HepG2 (cell line): ENCODE data around the gene MRPL20. TPM values are rescaled to one million over a fixed set of nuclear protein-coding genes. Genes with fewer than 3 reads are reported as not detected.
A peak's percentile ranks its signal among the peaks of the same experiment; 100 is the strongest.

Experiments used
- HNF4G ChIP-seq, 2 experiments: sonication (generic) in 1 of 2; formaldehyde crosslinking in 1 of 2; IDR thresholded peaks; 2 replicates each; pipeline versions ENCODE4 v1.4.0 to v1.6.1; 2011 to 2020; ENCODE audit warnings: borderline replicate concordance in 2 of 2, low read depth in 2 of 2, mild to moderate bottlenecking in 2 of 2, low read length in 1 of 2, missing genetic modification reagents in 1 of 2, moderate library complexity in 1 of 2
- IRF1 ChIP-seq: sonication (generic); formaldehyde crosslinking; IDR thresholded peaks from 2 replicates; pipeline ENCODE4 v1.4.0; 2020; ENCODE audit warnings: low read depth, mild to moderate bottlenecking, missing genetic modification reagents
- JARID2 ChIP-seq: sonication (generic); formaldehyde crosslinking; IDR thresholded peaks from 2 replicates; pipeline ENCODE4 v1.8.1; 2023; ENCODE audit warnings: missing genetic modification reagents, inconsistent platforms; ENCODE audit not compliant: insufficient replicate concordance
- KAT8 ChIP-seq: IDR thresholded peaks from 2 replicates; pipeline ENCODE4 v1.6.1; 2016; ENCODE audit warnings: missing genetic modification reagents, missing compliant biosample characterization
- KLF9 ChIP-seq: IDR thresholded peaks from 2 replicates; pipeline ENCODE4 v1.6.1; 2016; ENCODE audit warnings: low read depth
- MAZ ChIP-seq, 2 experiments: sonication (generic) in 1 of 2; formaldehyde crosslinking in 1 of 2; IDR thresholded peaks; 2 replicates each; pipeline versions ENCODE4 v1.5.0 to v1.6.1; 2012 to 2020; ENCODE audit warnings: low read depth in 2 of 2, mild to moderate bottlenecking in 2 of 2, borderline replicate concordance in 1 of 2, improper control_type of control experiment in 1 of 2, low read length in 1 of 2, missing genetic modification reagents in 1 of 2, moderate library complexity in 1 of 2
- MEF2D ChIP-seq: sonication (generic); formaldehyde crosslinking; IDR thresholded peaks from 2 replicates; pipeline ENCODE4 v1.5.1; 2020; ENCODE audit warnings: mild to moderate bottlenecking, missing genetic modification reagents
- MTF1 ChIP-seq: sonication (generic); formaldehyde crosslinking; IDR thresholded peaks from 2 replicates; pipeline ENCODE4 v1.5.0; 2020; ENCODE audit warnings: missing genetic modification reagents
- SOX6 ChIP-seq, 2 experiments: fragments of 450-650 bp in 1 of 2; sonication (generic) in 1 of 2; formaldehyde crosslinking in 1 of 2; IDR thresholded peaks; 2 replicates each; pipeline versions ENCODE4 v1.4.0 to v1.6.1; 2017 to 2020; ENCODE audit warnings: antibody characterized with exemption in 1 of 2, mild to moderate bottlenecking in 1 of 2, missing genetic modification reagents in 1 of 2
- SRSF9 ChIP-seq: fragments of 200-400 bp; formaldehyde crosslinking; IDR thresholded peaks from 2 replicates; pipeline ENCODE4 v1.6.1; 2018; ENCODE audit warnings: borderline replicate concordance, mild to moderate bottlenecking, low read depth, low read length; ENCODE audit not compliant: insufficient read depth, poor library complexity, severe bottlenecking
- ZNF138 ChIP-seq: sonication (generic); formaldehyde crosslinking; IDR thresholded peaks from 2 replicates; pipeline ENCODE4 v1.5.0; 2020; ENCODE audit warnings: mild to moderate bottlenecking, low read depth, missing genetic modification reagents
- ZNF326 ChIP-seq: sonication (generic); formaldehyde crosslinking; IDR thresholded peaks from 2 replicates; pipeline ENCODE4 v1.4.0; 2020; ENCODE audit warnings: missing genetic modification reagents, borderline replicate concordance
- ZNF33B ChIP-seq: sonication (generic); formaldehyde crosslinking; IDR thresholded peaks from 2 replicates; pipeline ENCODE4 v1.5.1; 2020; ENCODE audit warnings: mild to moderate bottlenecking, missing genetic modification reagents
- ZNF460 ChIP-seq: sonication (generic); formaldehyde crosslinking; IDR thresholded peaks from 2 replicates; pipeline ENCODE4 v1.5.1; 2020; ENCODE audit warnings: missing genetic modification reagents, mild to moderate bottlenecking, borderline replicate concordance
- ZNF597 ChIP-seq: sonication (generic); formaldehyde crosslinking; IDR thresholded peaks from 2 replicates; pipeline ENCODE4 v1.5.0; 2020; ENCODE audit warnings: missing genetic modification reagents
- ZNF710 ChIP-seq: sonication (generic); formaldehyde crosslinking; IDR thresholded peaks from 2 replicates; pipeline ENCODE4 v1.5.0; 2020; ENCODE audit warnings: mild to moderate bottlenecking, missing genetic modification reagents, borderline replicate concordance
- ZNF782 ChIP-seq: sonication (generic); formaldehyde crosslinking; IDR thresholded peaks from 2 replicates; pipeline ENCODE4 v1.4.0; 2020; ENCODE audit warnings: missing genetic modification reagents, mild to moderate bottlenecking, borderline replicate concordance
- ZSCAN30 ChIP-seq: sonication (generic); formaldehyde crosslinking; IDR thresholded peaks from 2 replicates; pipeline ENCODE4 v1.5.0; 2020; ENCODE audit warnings: mild to moderate bottlenecking, missing genetic modification reagents
- polyA plus RNA-seq, 8 experiments: library from polyadenylated mRNA; depleted of rRNA in 3 of 8; stranded (reverse) in 7 of 8; unstranded in 1 of 8; fragments of >200 nt; fragmentation: Illumina TruSeq in 4 of 8; extraction: Trizol in 4 of 8; gene quantifications; 2 replicates each; pipeline versions ENCODE4 v1.2.1 to v1.2.3, GENCODE V29; 2011 to 2016; ENCODE audit warnings: low read depth in 4 of 8, missing spikeins in 1 of 8, mixed read lengths in 1 of 8; ENCODE audit not compliant: insufficient read depth in 1 of 8
- total RNA-seq, 5 experiments: library from RNA; depleted of rRNA; stranded (reverse); fragments of >200 nt; fragmentation: Illumina TruSeq; extraction: Trizol; gene quantifications; 2 replicates each; pipeline ENCODE4 v1.2.3, GENCODE V29; 2016; ENCODE audit warnings: low read depth in 1 of 5
- TF ChIP-seq, protein P1 (sequence below): IDR thresholded peaks from 2 replicates; pipeline ENCODE4 v1.4.0; 2020; ENCODE audit warnings: mild to moderate bottlenecking, missing genetic modification reagents

MRPL20 gene
- total and polyA plus RNA-seq, 2 of the 13 experiments (the other 11 are each of a cell fraction or from before 2014, with no cell fraction given), result 59.2 to 127 TPM

DNA sequence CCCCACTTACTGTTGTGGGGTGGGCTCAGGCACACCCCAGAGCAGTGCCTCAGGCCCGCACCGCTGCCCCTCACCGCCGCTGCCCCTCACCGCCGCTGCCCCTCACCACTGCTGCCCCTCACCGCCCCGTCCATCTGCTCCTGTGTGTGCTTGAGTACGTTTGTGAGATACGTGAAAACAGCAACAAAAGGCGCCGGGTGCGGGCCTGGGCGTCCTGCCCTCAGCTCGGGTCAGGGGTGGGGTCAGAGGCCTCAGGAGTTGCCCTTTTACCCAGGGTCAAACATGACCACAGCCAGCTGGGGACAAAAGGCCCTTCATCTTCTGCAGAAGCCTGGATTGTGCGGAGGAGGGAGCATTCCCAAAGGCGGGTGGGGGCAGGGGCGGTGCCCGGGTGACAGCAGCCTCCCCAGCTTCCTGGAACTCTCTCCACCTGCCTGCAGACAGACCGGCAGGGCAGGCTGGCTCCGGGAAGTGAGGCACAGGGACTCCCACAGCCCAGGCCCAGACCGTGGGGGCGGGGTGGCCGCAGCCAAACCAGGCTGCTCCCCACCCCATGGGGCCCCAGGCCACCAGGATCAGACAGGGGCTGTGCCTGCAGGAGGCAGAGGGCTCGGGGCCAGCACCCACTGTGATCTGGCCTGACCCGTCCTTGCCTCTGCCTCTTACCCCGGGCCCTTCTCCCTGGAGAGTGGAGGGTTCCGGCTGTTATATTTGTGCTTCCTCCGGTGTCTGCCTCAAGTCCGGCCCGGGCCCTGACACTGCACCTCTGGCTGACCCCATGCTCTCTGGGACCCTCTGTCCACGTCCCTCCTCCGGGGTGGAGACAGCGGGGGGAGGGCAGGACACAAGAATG is 26.1 kb upstream of the MRPL20 start (continued):
- TF ChIP-seq, protein P1, sequence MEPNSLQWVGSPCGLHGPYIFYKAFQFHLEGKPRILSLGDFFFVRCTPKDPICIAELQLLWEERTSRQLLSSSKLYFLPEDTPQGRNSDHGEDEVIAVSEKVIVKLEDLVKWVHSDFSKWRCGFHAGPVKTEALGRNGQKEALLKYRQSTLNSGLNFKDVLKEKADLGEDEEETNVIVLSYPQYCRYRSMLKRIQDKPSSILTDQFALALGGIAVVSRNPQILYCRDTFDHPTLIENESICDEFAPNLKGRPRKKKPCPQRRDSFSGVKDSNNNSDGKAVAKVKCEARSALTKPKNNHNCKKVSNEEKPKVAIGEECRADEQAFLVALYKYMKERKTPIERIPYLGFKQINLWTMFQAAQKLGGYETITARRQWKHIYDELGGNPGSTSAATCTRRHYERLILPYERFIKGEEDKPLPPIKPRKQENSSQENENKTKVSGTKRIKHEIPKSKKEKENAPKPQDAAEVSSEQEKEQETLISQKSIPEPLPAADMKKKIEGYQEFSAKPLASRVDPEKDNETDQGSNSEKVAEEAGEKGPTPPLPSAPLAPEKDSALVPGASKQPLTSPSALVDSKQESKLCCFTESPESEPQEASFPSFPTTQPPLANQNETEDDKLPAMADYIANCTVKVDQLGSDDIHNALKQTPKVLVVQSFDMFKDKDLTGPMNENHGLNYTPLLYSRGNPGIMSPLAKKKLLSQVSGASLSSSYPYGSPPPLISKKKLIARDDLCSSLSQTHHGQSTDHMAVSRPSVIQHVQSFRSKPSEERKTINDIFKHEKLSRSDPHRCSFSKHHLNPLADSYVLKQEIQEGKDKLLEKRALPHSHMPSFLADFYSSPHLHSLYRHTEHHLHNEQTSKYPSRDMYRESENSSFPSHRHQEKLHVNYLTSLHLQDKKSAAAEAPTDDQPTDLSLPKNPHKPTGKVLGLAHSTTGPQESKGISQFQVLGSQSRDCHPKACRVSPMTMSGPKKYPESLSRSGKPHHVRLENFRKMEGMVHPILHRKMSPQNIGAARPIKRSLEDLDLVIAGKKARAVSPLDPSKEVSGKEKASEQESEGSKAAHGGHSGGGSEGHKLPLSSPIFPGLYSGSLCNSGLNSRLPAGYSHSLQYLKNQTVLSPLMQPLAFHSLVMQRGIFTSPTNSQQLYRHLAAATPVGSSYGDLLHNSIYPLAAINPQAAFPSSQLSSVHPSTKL (CRISPR knock-in tag), result peak; percentile 85
- TF ChIP-seq JARID2 (CRISPR knock-in tag) (no peak), MAZ (IDR thresholded peaks at IDR 0.05; ENCODE audit: borderline replicate concordance, low read depth, low read length) (peak; percentile 97), MAZ (CRISPR knock-in tag; IDR thresholded peaks at IDR 0.05; ENCODE audit: low read depth) (peak; percentile 97), KLF9 (CRISPR knock-in tag) (0 out of 2 replicates have a peak, but pooled peaks have one; percentile 47), ZNF33B (no peak), ZNF782 (CRISPR knock-in tag) (no peak), IRF1 (no peak), MEF2D (CRISPR knock-in tag) (peak; percentile 78), ZNF138 (CRISPR knock-in tag) (no peak), ZNF460 (no peak), SRSF9 (no peak), HNF4G (IDR thresholded peaks at IDR 0.05; ENCODE audit: borderline replicate concordance, low read depth, low read length) (peak; percentile 83), HNF4G (CRISPR knock-in tag; IDR thresholded peaks at IDR 0.05; ENCODE audit: borderline replicate concordance, low read depth) (peak; percentile 90), ZNF597 (CRISPR knock-in tag) (no peak), ZNF326 (no peak), SOX6 (IDR thresholded peaks at IDR 0.05) (no peak), SOX6 (CRISPR knock-in tag; IDR thresholded peaks at IDR 0.05) (peak; percentile 95), KAT8 (CRISPR knock-in tag) (peak; percentile 89), ZNF710 (CRISPR knock-in tag) (no peak), ZSCAN30 (CRISPR knock-in tag) (peak; percentile 75; the same call in 1 of the 2 replicates), MTF1 (CRISPR knock-in tag) (no peak)
